C4-2B (cell line): ENCODE data around the gene RNF34.

Experiments
- H3K27ac ChIP-seq: fragments of 450-650 bp; 2 replicates; pipeline ENCODE4 v1.5.1; 2017
- CTCF ChIP-seq: fragments of 450-650 bp; conservative IDR thresholded peaks from 2 replicates; pipeline ENCODE4 v1.5.1; 2017; ENCODE audit warnings: mild to moderate bottlenecking
- ZFX ChIP-seq: fragments of 450-650 bp; IDR thresholded peaks from 2 replicates; pipeline ENCODE4 v1.6.1; 2017

Gene RNF34

GRCh38 chr12:121440768-121441167, 40.9 kb downstream of the RNF34 start:
- H3K27ac ChIP-seq, result no peak overlapping the region
- TF ChIP-seq CTCF (no peak), ZFX (no peak)

- no peak overlapping the region for H3K27ac ChIP-seq
- no peak for TF ChIP-seq ZFX
- peak; percentile 42 for TF ChIP-seq CTCF
Observed at GRCh38 chr12:121441555-121441954, 41.6 kb downstream of the RNF34 start.

- no peak overlapping the region for H3K27ac ChIP-seq
- TF ChIP-seq ZFX (no peak), CTCF (no peak)
Observed at GRCh38 chr12:121442028-121442948, 42.4 kb downstream of the RNF34 start.

GRCh38 chr12:121443193-121443870, 43.4 kb downstream of the RNF34 start:
- TF ChIP-seq CTCF (peak; percentile 91), ZFX (no peak)
- H3K27ac ChIP-seq, result no peak overlapping the region; the same call in 1 of the 2 replicates

GRCh38 chr12:121443911-121444841, 44.3 kb downstream of the RNF34 start:
- peak overlapping the region; percentile 5; the same call in 1 of the 2 replicates for H3K27ac ChIP-seq
- TF ChIP-seq CTCF (no peak), ZFX (no peak)

GRCh38 chr12:121444842-121445202, 44.9 kb downstream of the RNF34 start:
- H3K27ac ChIP-seq, result no peak overlapping the region
- TF ChIP-seq CTCF, result no peak
- TF ChIP-seq ZFX, result no peak
